Keratinocyte (primary cell): ENCODE results near the gene SNTG2. TPM values are rescaled to one million over a fixed set of nuclear protein-coding genes. Genes with fewer than 3 reads are reported as not detected.

Source experiments
- DNase-seq: peaks from one replicate; pipeline ENCODE4 v3.0.0-alpha.2; 2011; ENCODE audit warnings: low read depth, missing footprints, low spot score
- FAIRE-seq: peaks from 2 replicates; lab custom pipeline; 2011; peaks lifted over from hg19 to GRCh38; lab: Jason Lieb, UNC
- H2AFZ ChIP-seq: 2 replicates; pipeline ENCODE4 v1.6.0; 2012; ENCODE audit warnings: low read length, control low read depth, inconsistent platforms; ENCODE audit not compliant: control insufficient read depth
- H3K27ac ChIP-seq: 2 replicates; pipeline ENCODE4 v1.5.1; 2011; ENCODE audit warnings: low read length; ENCODE audit not compliant: control insufficient read depth, insufficient read depth
- H3K27me3 ChIP-seq: 3 replicates; pipeline ENCODE4 v1.6.0; 2011; ENCODE audit warnings: low read length; ENCODE audit not compliant: control insufficient read depth, insufficient read depth; ENCODE audit errors: extremely low read depth
- H3K36me3 ChIP-seq, 2 experiments: 2 replicates in 1 of 2; 3 replicates in 1 of 2; pipeline ENCODE4 v1.5.1; 2011; ENCODE audit warnings: low read length in 2 of 2, mild to moderate bottlenecking in 1 of 2; ENCODE audit not compliant: control insufficient read depth in 2 of 2, insufficient read depth in 2 of 2; ENCODE audit errors: extremely low read depth in 1 of 2
- H3K4me1 ChIP-seq: 3 replicates; pipeline ENCODE4 v1.5.1; 2011; ENCODE audit warnings: low read length; ENCODE audit not compliant: control insufficient read depth, insufficient read depth; ENCODE audit errors: extremely low read depth
- H3K4me2 ChIP-seq: 3 replicates; pipeline ENCODE4 v1.6.0; 2011; ENCODE audit warnings: low read depth, low read length; ENCODE audit not compliant: control insufficient read depth, insufficient read depth; ENCODE audit errors: extremely low read depth
- H3K4me3 ChIP-seq, 3 experiments: fragments of 200-600 bp in 1 of 3; sonication (generic) in 1 of 3; 2 replicates in 2 of 3; 3 replicates in 1 of 3; pipeline ENCODE4 v1.5.1; 2011 to 2016; ENCODE audit warnings: low read length in 3 of 3, mild to moderate bottlenecking in 3 of 3, control low read depth in 2 of 3, inconsistent platforms in 1 of 3, low read depth in 1 of 3, mixed read lengths in 1 of 3, mixed run types in 1 of 3, moderate library complexity in 1 of 3; ENCODE audit not compliant: control insufficient read depth in 2 of 3, insufficient read depth in 2 of 3; ENCODE audit errors: extremely low read depth in 1 of 3
- H3K79me2 ChIP-seq: 2 replicates; pipeline ENCODE4 v1.6.0; 2012; ENCODE audit warnings: low read length; ENCODE audit not compliant: control insufficient read depth, insufficient read depth
- H3K9ac ChIP-seq: 3 replicates; pipeline ENCODE4 v1.6.0; 2011; ENCODE audit warnings: low read length; ENCODE audit not compliant: control insufficient read depth, insufficient read depth; ENCODE audit errors: extremely low read depth
- H3K9me1 ChIP-seq: 3 replicates; pipeline ENCODE4 v1.6.0; 2011; ENCODE audit warnings: low read length; ENCODE audit not compliant: control insufficient read depth, insufficient read depth; ENCODE audit errors: extremely low read depth
- H3K9me3 ChIP-seq: 2 replicates; pipeline ENCODE4 v1.5.1; 2012; ENCODE audit warnings: low read depth, low read length; ENCODE audit not compliant: control insufficient read depth
- H4K20me1 ChIP-seq: 3 replicates; pipeline ENCODE4 v1.6.0; 2011; ENCODE audit warnings: low read length; ENCODE audit not compliant: control insufficient read depth, insufficient read depth; ENCODE audit errors: extremely low read depth
- CTCF ChIP-seq, 3 experiments: IDR thresholded peaks in 1 of 3; conservative IDR thresholded peaks in 1 of 3; optimal IDR thresholded peaks in 1 of 3; 2 replicates in 2 of 3; 3 replicates in 1 of 3; pipeline versions ENCODE3 to v1.5.1; 2011; ENCODE audit warnings: low read length in 3 of 3, mild to moderate bottlenecking in 3 of 3, moderate library complexity in 2 of 3, control low read depth in 1 of 3, inconsistent platforms in 1 of 3; ENCODE audit not compliant: insufficient read depth in 2 of 3; ENCODE audit errors: extremely low read depth in 1 of 3
- EZH2 ChIP-seq: IDR thresholded peaks from one replicate; pipeline ENCODE4 v1.6.1; 2012; ENCODE audit warnings: inconsistent platforms, mild to moderate bottlenecking, low read length, moderate library complexity
- dilution Hi-C: fragments of 300-500 bp; cut with MboI; formaldehyde crosslinking; loops from one replicate; pipeline ENCODE4 v1.7.0; 2020; ENCODE audit warnings: low sequenced_read_pairs; ENCODE audit not compliant: extremely low pct_ligation_motif_present
- polyA plus RNA-seq, 5 experiments: library from polyadenylated mRNA; depleted of rRNA in 3 of 5; stranded (reverse) in 3 of 5; stranded (forward) in 1 of 5; unstranded in 1 of 5; fragments of >200 nt; gene quantifications; 1 replicate in 1 of 5; 2 replicates in 3 of 5; 3 replicates in 1 of 5; pipeline versions ENCODE4 v1.2.1 to v1.2.3, GENCODE V29; 2011 to 2012; ENCODE audit warnings: missing spikeins in 2 of 5, low read depth in 1 of 5, low replicate concordance in 1 of 5

The SNTG2 gene
- polyA plus RNA-seq, 1 donor (not counting 4 experiments of a cell fraction or from before 2014, with no cell fraction given) = not detected

GRCh38 chr2:1014802-1015201, 64.2 kb downstream of the SNTG2 start:
- Histone ChIP-seq H2AFZ (no peak overlapping the region), H3K4me1 (no peaks in the 10 kb centered on the region), H3K9me3 (no peaks in the 10 kb centered on the region), H3K9ac (no peak overlapping the region), H3K27me3 (no peaks in the 10 kb centered on the region), H3K79me2 (no peaks in the 10 kb centered on the region), H3K36me3 (no peaks in the 10 kb centered on the region), H3K4me3 (no peak overlapping the region), H3K4me2 (no peak overlapping the region), H4K20me1 (no peaks in the 10 kb centered on the region), H3K27ac (no peak overlapping the region), H3K9me1 (no peaks in the 10 kb centered on the region)
- dilution Hi-C loops = no loop called here
- DNase-seq = no peak
- no peak for FAIRE-seq
- TF ChIP-seq CTCF (optimal IDR thresholded peaks at IDR 0.05 in 1 of 3, IDR thresholded peaks at IDR 0.05 in 1 of 3, conservative IDR thresholded peaks at IDR 0.05 in 1 of 3; ENCODE audit: extremely low read depth in 1 of 3, insufficient read depth in 2 of 3, low read length in 3 of 3) (no peak), EZH2 (no peak)

DNA sequence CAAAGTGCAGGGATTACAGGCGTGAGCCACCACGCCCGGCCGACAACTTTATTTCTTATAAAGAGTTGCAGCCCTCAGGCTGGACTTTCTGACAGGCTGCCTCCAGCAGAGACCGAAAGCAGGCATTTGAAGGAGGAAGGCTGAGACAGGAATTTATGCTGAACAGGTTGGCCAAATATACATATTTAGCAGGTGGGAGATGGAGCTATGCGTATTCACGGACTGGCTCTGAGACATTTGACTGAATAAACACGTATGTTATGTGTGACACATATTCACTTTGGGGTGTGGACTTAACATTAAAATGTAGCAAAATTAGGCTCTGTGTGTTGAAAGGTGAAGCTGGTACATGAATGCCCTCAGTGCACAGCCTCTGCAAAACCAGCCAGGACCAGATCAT, 65.9 kb downstream of the SNTG2 start:
- no peaks in the 10 kb centered on the region for H3K9me3 ChIP-seq
- H3K27ac ChIP-seq = no peak overlapping the region
- no peaks in the 10 kb centered on the region for H3K79me2 ChIP-seq
- FAIRE-seq = no peak
- no peak overlapping the region for H2AFZ ChIP-seq
- DNase-seq = no peak
- H3K36me3 ChIP-seq = no peaks in the 10 kb centered on the region
- dilution Hi-C loops = no loop called here
- TF ChIP-seq EZH2 (no peak), CTCF (optimal IDR thresholded peaks at IDR 0.05 in 1 of 3, IDR thresholded peaks at IDR 0.05 in 1 of 3, conservative IDR thresholded peaks at IDR 0.05 in 1 of 3; ENCODE audit: extremely low read depth in 1 of 3, insufficient read depth in 2 of 3, low read length in 3 of 3) (no peak)
- H3K9me1 ChIP-seq = no peaks in the 10 kb centered on the region
- no peaks in the 10 kb centered on the region for H4K20me1 ChIP-seq
- no peak overlapping the region for H3K4me2 ChIP-seq
- H3K27me3 ChIP-seq = no peaks in the 10 kb centered on the region
- no peak overlapping the region for H3K9ac ChIP-seq
- no peak overlapping the region for H3K4me3 ChIP-seq
- no peaks in the 10 kb centered on the region for H3K4me1 ChIP-seq
